A549 (cell line): ENCODE results near the gene PKD2. TPM values are rescaled to one million over a fixed set of nuclear protein-coding genes. Genes with fewer than 3 reads are reported as not detected.

Source experiments
- ATAC-seq, 2 experiments: fragments of 200-7000 bp in 1 of 2; fragments of >200 bp in 1 of 2; cut with Nextera tagmentation in 1 of 2; cut with Tn5 transposase in 1 of 2; 3 replicates each; pipeline versions ENCODE4 v1.8.0 to v1.9.1; 2018 to 2020; ENCODE audit warnings: mild to moderate bottlenecking in 1 of 2, moderate library complexity in 1 of 2
- CTCF ChIA-PET: fragments of 300-600 bp; sonication (Branson Sonifier 250); formaldehyde crosslinking; extraction: SDS; loops from one replicate; lab custom pipeline; 2021; ENCODE audit warnings: antibody characterized with exemption, inconsistent platforms; lab: Yijun Ruan, JAX
- POLR2A ChIA-PET: fragments of 350-600 bp; formaldehyde crosslinking; extraction: SDS; loops from one replicate; lab custom pipeline; 2021; ENCODE audit warnings: antibody characterized with exemption, inconsistent platforms; lab: Yijun Ruan, JAX
- DNase-seq, 2 experiments: peaks; one replicate each; pipeline versions ENCODE4 v3.0.0 to v3.0.0-alpha.2; 2011 to 2016; ENCODE audit warnings: low read depth in 1 of 2, low spot score in 1 of 2
- FAIRE-seq: peaks from 2 replicates; lab custom pipeline; 2011; peaks lifted over from hg19 to GRCh38; lab: Jason Lieb, UNC
- H3K27ac ChIP-seq, 2 experiments: fragments of >200 bp; sonication (Bioruptor Twin); formaldehyde crosslinking; 3 replicates each; pipeline ENCODE4 v1.5.1; 2016 to 2017
- H3K4me1 ChIP-seq: fragments of >200 bp; sonication (Bioruptor Twin); formaldehyde crosslinking; 3 replicates; pipeline ENCODE4 v1.6.1; 2016
- H3K4me2 ChIP-seq: fragments of >200 bp; sonication (Bioruptor Twin); formaldehyde crosslinking; 3 replicates; pipeline ENCODE4 v1.6.1; 2016
- H3K4me3 ChIP-seq: fragments of >200 bp; sonication (Bioruptor Twin); formaldehyde crosslinking; 3 replicates; pipeline ENCODE4 v1.5.1; 2016
- H3K9me3 ChIP-seq: fragments of >200 bp; sonication (Bioruptor Twin); formaldehyde crosslinking; 3 replicates; pipeline ENCODE4 v1.6.1; 2016
- BHLHE40 ChIP-seq: IDR thresholded peaks from 2 replicates; pipeline ENCODE4 v1.6.1; 2012; ENCODE audit warnings: low read depth, low read length, inconsistent platforms
- CEBPB ChIP-seq, 2 experiments: fragments of >200 bp in 1 of 2; sonication (Bioruptor Twin) in 1 of 2; formaldehyde crosslinking in 1 of 2; IDR thresholded peaks; 2 replicates each; pipeline ENCODE4 v1.6.1; 2012 to 2016
- EHF ChIP-seq: fragments of 250-450 bp; sonication (Bioruptor Pico); IDR thresholded peaks from 2 replicates; pipeline ENCODE4 v1.5.0; 2020; ENCODE audit warnings: mild to moderate bottlenecking
- EHMT2 ChIP-seq: fragments of 200-600 bp; sonication (generic); IDR thresholded peaks from 2 replicates; pipeline ENCODE4 v1.6.1; 2016; ENCODE audit warnings: antibody characterized with exemption, low read depth, mild to moderate bottlenecking, moderate library complexity
- ESRRA ChIP-seq: fragments of 150-350 bp; IDR thresholded peaks from 2 replicates; pipeline ENCODE4 v1.6.1; 2014; ENCODE audit warnings: mild to moderate bottlenecking, low read length, borderline replicate concordance
- FOSB ChIP-seq: fragments of 250-450 bp; sonication (Bioruptor Pico); IDR thresholded peaks from 2 replicates; pipeline ENCODE4 v1.5.0; 2020; ENCODE audit warnings: mild to moderate bottlenecking, moderate library complexity
- FOXS1 ChIP-seq: fragments of 250-450 bp; sonication (Bioruptor Pico); IDR thresholded peaks from 2 replicates; pipeline ENCODE4 v1.5.0; 2020; ENCODE audit warnings: mild to moderate bottlenecking, moderate library complexity
- GATA3 ChIP-seq: IDR thresholded peaks from 2 replicates; pipeline ENCODE4 v1.6.1; 2012; ENCODE audit warnings: borderline replicate concordance
- HDAC2 ChIP-seq: fragments of 200-600 bp; sonication (generic); IDR thresholded peaks from 2 replicates; pipeline ENCODE4 v1.6.1; 2016
- HOXA7 ChIP-seq: fragments of 250-450 bp; sonication (Bioruptor Pico); IDR thresholded peaks from 2 replicates; pipeline ENCODE4 v1.5.0; 2020; ENCODE audit warnings: mild to moderate bottlenecking, moderate library complexity
- HOXB13 ChIP-seq: fragments of 250-450 bp; sonication (Bioruptor Pico); IDR thresholded peaks from 2 replicates; pipeline ENCODE4 v1.5.0; 2020; ENCODE audit warnings: low read depth, mild to moderate bottlenecking, moderate library complexity
- HOXB5 ChIP-seq: fragments of 250-450 bp; sonication (Bioruptor Pico); IDR thresholded peaks from 2 replicates; pipeline ENCODE4 v1.5.0; 2020; ENCODE audit warnings: mild to moderate bottlenecking, moderate library complexity
- JUN ChIP-seq, 2 experiments: fragments of >200 bp; sonication (Bioruptor Twin); formaldehyde crosslinking; IDR thresholded peaks; 2 replicates in 1 of 2; 3 replicates in 1 of 2; pipeline ENCODE4 v1.6.1; 2016 to 2017
- KDM1A ChIP-seq: fragments of 200-600 bp; sonication (generic); IDR thresholded peaks from 2 replicates; pipeline ENCODE4 v1.6.1; 2016; ENCODE audit warnings: low read depth, mild to moderate bottlenecking
- POLR2A ChIP-seq: IDR thresholded peaks from 2 replicates; pipeline ENCODE4 v1.6.1; 2012; ENCODE audit warnings: mild to moderate bottlenecking, low read length
- RAD21 ChIP-seq, 2 experiments: fragments of >200 bp in 1 of 2; sonication (Bioruptor Twin) in 1 of 2; formaldehyde crosslinking in 1 of 2; IDR thresholded peaks in 1 of 2; conservative IDR thresholded peaks in 1 of 2; 2 replicates in 1 of 2; 3 replicates in 1 of 2; pipeline ENCODE4 v1.6.1; 2012 to 2018; ENCODE audit warnings: inconsistent platforms in 1 of 2
- RARB ChIP-seq: fragments of 250-450 bp; sonication (Bioruptor Pico); IDR thresholded peaks from 2 replicates; pipeline ENCODE4 v1.8.0; 2021; ENCODE audit warnings: mild to moderate bottlenecking, moderate library complexity
- RCOR1 ChIP-seq: fragments of 150-350 bp; IDR thresholded peaks from 2 replicates; pipeline ENCODE4 v1.6.1; 2014; ENCODE audit warnings: antibody characterized with exemption, low read length, low read depth
- RFX5 ChIP-seq: fragments of 450-650 bp; IDR thresholded peaks from 2 replicates; pipeline ENCODE4 v1.7.1; 2014; ENCODE audit warnings: antibody characterized with exemption, mild to moderate bottlenecking, moderate library complexity
- SMC3 ChIP-seq: fragments of >200 bp; sonication (Bioruptor Twin); formaldehyde crosslinking; IDR thresholded peaks from 3 replicates; pipeline ENCODE4 v1.6.1; 2018; ENCODE audit warnings: inconsistent platforms
- SREBF2 ChIP-seq: fragments of 450-650 bp; IDR thresholded peaks from 2 replicates; pipeline ENCODE4 v1.6.1; 2014; ENCODE audit warnings: mild to moderate bottlenecking, moderate library complexity
- TP53 ChIP-seq: fragments of 250-450 bp; sonication (Bioruptor Pico); IDR thresholded peaks from 2 replicates; pipeline ENCODE4 v1.5.0; 2021; ENCODE audit warnings: mild to moderate bottlenecking, moderate library complexity
- ZSCAN20 ChIP-seq: fragments of 250-450 bp; sonication (Bioruptor Pico); IDR thresholded peaks from 2 replicates; pipeline ENCODE4 v1.8.0; 2022; ENCODE audit warnings: mild to moderate bottlenecking, moderate library complexity
- WGBS: methylation state at CpG from one replicate; pipeline ENCODE4 v1.1.6; 2017; ENCODE audit errors: missing lambda C conversion rate; 5-methylcytosine and 5-hydroxymethylcytosine counted together
- polyA plus RNA-seq, 4 experiments: library from polyadenylated mRNA; depleted of rRNA in 3 of 4; stranded (reverse); fragments of >200 nt; fragmentation: RNase III in 1 of 4; extraction: RNeasy Plus Mini Kit Qiagen cat#74134 plus additional on column Dnase treatment in 1 of 4; gene quantifications; 2 replicates in 3 of 4; 3 replicates in 1 of 4; pipeline ENCODE4 v1.2.3, GENCODE V29; 2011 to 2017
- TF ChIP-seq, protein P1 (sequence below): fragments of 250-450 bp; sonication (Bioruptor Pico); IDR thresholded peaks from 2 replicates; pipeline ENCODE4 v1.5.0; 2020; ENCODE audit warnings: low read depth, mild to moderate bottlenecking, moderate library complexity
- TF ChIP-seq, protein P2 (sequence below): fragments of >200 bp; sonication (Bioruptor Twin); formaldehyde crosslinking; IDR thresholded peaks from 3 replicates; pipeline ENCODE4 v1.5.1; 2016
- TF ChIP-seq, protein P3 (sequence below): IDR thresholded peaks from 2 replicates; pipeline ENCODE4 v1.6.1; 2012
- TF ChIP-seq, protein P4 (sequence below): IDR thresholded peaks from 2 replicates; pipeline ENCODE4 v1.6.1; 2012

PKD2 gene
- polyA plus RNA-seq, 2 of the 4 experiments (the other 2 are of a cell fraction) = 39.4 to 57.6 TPM

DNA sequence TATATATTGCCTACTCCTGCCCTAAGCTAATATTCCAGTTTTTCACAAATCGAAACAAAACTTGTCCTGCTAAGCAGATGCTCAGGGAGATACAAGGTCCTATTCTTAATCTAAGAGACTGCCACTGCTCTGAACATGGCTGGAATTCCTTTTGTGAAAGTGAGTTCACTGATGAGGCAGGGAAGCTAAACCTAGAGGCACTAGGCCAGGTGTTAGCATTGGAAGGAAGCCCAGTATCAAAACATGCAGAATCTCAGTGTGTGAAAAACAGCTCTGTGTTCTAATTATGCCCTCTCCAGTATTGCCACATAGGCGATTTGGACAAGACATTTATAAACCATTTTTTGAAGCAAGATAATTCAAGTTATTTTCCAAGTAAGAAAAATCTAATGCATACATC, 103.4 kb downstream of the PKD2 start:
- DNase-seq = peak in 1 of 2 experiments; percentile 6
- TF ChIP-seq HOXB13 (CRISPR knock-in tag) (no peak), RCOR1 (no peak), TP53 (CRISPR knock-in tag) (no peak), RARB (CRISPR knock-in tag) (no peak), ZSCAN20 (CRISPR knock-in tag) (no peak), HDAC2 (no peak), KDM1A (no peak), CEBPB (IDR thresholded peaks at IDR 0.05) (no peak), POLR2A (no peak), BHLHE40 (no peak), FOSB (CRISPR knock-in tag) (no peak), EHMT2 (no peak), SREBF2 (no peak), JUN (IDR thresholded peaks at IDR 0.05) (no peak)
- TF ChIP-seq, protein P1, sequence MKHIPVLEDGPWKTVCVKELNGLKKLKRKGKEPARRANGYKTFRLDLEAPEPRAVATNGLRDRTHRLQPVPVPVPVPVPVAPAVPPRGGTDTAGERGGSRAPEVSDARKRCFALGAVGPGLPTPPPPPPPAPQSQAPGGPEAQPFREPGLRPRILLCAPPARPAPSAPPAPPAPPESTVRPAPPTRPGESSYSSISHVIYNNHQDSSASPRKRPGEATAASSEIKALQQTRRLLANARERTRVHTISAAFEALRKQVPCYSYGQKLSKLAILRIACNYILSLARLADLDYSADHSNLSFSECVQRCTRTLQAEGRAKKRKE (CRISPR knock-in tag) = no peak
- TF ChIP-seq, protein P2, sequence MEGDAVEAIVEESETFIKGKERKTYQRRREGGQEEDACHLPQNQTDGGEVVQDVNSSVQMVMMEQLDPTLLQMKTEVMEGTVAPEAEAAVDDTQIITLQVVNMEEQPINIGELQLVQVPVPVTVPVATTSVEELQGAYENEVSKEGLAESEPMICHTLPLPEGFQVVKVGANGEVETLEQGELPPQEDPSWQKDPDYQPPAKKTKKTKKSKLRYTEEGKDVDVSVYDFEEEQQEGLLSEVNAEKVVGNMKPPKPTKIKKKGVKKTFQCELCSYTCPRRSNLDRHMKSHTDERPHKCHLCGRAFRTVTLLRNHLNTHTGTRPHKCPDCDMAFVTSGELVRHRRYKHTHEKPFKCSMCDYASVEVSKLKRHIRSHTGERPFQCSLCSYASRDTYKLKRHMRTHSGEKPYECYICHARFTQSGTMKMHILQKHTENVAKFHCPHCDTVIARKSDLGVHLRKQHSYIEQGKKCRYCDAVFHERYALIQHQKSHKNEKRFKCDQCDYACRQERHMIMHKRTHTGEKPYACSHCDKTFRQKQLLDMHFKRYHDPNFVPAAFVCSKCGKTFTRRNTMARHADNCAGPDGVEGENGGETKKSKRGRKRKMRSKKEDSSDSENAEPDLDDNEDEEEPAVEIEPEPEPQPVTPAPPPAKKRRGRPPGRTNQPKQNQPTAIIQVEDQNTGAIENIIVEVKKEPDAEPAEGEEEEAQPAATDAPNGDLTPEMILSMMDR = no peak
- TF ChIP-seq, protein P3, sequence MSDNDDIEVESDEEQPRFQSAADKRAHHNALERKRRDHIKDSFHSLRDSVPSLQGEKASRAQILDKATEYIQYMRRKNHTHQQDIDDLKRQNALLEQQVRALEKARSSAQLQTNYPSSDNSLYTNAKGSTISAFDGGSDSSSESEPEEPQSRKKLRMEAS = no peak
- ATAC-seq = no peak
- H3K4me3 ChIP-seq = no peak overlapping the region
- 62% methylated on average over 2 of the region's 2 CpGs for WGBS
- H3K27ac ChIP-seq = peak overlapping the region; percentile 87 to 97; a peak in 5 of 6 replicates
- no peaks in the 10 kb centered on the region for H3K9me3 ChIP-seq
- ChIA-PET POLR2A (no interaction called here), CTCF (no interaction called here)
- no peak for FAIRE-seq
- H3K4me1 ChIP-seq = peaks cover 48% of the 10 kb centered on the region
- peak overlapping the region; percentile 16; the same call in 1 of the 3 replicates for H3K4me2 ChIP-seq

DNA sequence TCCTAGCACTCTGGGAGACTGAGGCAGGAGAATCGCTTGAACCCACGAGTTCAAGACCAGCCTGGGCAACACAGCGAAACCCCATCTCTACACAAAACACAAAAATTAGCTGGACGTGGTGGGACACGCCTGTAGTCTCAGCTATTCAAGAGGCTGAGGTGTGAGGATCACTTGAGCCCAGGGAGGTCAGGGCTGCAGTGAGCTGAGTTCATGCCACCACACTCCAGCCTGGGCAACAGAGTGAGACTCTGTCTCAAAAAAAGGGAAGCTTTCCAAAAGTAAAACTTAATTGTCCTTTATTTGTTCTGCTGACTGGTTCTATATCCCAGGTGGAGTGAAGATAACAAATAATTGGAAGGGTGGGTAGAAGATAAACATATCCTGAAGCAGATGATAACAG, 105.4 kb downstream of the PKD2 start:
- DNase-seq (no peak), ATAC-seq (no peak), FAIRE-seq (no peak)
- WGBS = 93% methylated on average over 5 of the region's 5 CpGs
- no peak overlapping the region for H3K4me3 ChIP-seq
- POLR2A ChIA-PET = no interaction called here
- no peak overlapping the region for H3K4me2 ChIP-seq
- H3K4me1 ChIP-seq = peaks cover 33% of the 10 kb centered on the region
- peak overlapping the region in 1 of 2 experiments; percentile 30; a peak in 2 of 6 replicates for H3K27ac ChIP-seq
- CTCF ChIA-PET = interaction anchor here (0.8 kb wide), 1 partner anchor 10 kb away, joined by 3 read pairs; no protein-coding TSS in a partner anchor
- TF ChIP-seq HOXB13 (CRISPR knock-in tag) = no peak
- TF ChIP-seq FOSB (CRISPR knock-in tag) = no peak
- TF ChIP-seq SMC3 = no peak
- TF ChIP-seq HOXB5 (CRISPR knock-in tag) = no peak
- TF ChIP-seq, protein P3 = no peak
- TF ChIP-seq, protein P4, sequence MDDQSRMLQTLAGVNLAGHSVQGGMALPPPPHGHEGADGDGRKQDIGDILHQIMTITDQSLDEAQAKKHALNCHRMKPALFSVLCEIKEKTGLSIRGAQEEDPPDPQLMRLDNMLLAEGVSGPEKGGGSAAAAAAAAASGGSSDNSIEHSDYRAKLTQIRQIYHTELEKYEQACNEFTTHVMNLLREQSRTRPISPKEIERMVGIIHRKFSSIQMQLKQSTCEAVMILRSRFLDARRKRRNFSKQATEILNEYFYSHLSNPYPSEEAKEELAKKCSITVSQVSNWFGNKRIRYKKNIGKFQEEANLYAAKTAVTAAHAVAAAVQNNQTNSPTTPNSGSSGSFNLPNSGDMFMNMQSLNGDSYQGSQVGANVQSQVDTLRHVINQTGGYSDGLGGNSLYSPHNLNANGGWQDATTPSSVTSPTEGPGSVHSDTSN = no peak
- no peak for TF ChIP-seq FOXS1 (CRISPR knock-in tag)
- no peak for TF ChIP-seq HOXA7
- TF ChIP-seq POLR2A = no peak
- TF ChIP-seq, protein P1 (CRISPR knock-in tag) = no peak
- TF ChIP-seq GATA3 = no peak
- no peak for TF ChIP-seq EHF
- no peak for TF ChIP-seq ESRRA
- TF ChIP-seq RAD21 (conservative IDR thresholded peaks at IDR 0.05 in 1 of 2, IDR thresholded peaks at IDR 0.05 in 1 of 2) = no peak
- no peak for TF ChIP-seq RFX5
- TF ChIP-seq TP53 (CRISPR knock-in tag) = no peak
- TF ChIP-seq, all 56 proteins: peak for 0
- H3K9me3 ChIP-seq = no peaks in the 10 kb centered on the region
